Esophagus muscularis mucosa (tissue), 3 donors: ENCODE results near the gene DVL3.

Source experiments
- POLR2A ChIP-seq: fragments of 450-650 bp; IDR thresholded peaks from one replicate; pipeline ENCODE4 v1.6.1; 2017; ENCODE audit warnings: antibody characterized with exemption, moderate library complexity, mild to moderate bottlenecking, low read depth
- TF ChIP-seq, protein P1 (sequence below), 3 experiments: fragments of 200-600 bp in 2 of 3; fragments of 450-650 bp in 1 of 3; sonication (generic) in 2 of 3; IDR thresholded peaks; one replicate each; pipeline ENCODE4 v1.5.1; 2017 to 2019; ENCODE audit warnings: antibody characterized with exemption in 3 of 3, mild to moderate bottlenecking in 2 of 3, moderate library complexity in 1 of 3

DNA sequence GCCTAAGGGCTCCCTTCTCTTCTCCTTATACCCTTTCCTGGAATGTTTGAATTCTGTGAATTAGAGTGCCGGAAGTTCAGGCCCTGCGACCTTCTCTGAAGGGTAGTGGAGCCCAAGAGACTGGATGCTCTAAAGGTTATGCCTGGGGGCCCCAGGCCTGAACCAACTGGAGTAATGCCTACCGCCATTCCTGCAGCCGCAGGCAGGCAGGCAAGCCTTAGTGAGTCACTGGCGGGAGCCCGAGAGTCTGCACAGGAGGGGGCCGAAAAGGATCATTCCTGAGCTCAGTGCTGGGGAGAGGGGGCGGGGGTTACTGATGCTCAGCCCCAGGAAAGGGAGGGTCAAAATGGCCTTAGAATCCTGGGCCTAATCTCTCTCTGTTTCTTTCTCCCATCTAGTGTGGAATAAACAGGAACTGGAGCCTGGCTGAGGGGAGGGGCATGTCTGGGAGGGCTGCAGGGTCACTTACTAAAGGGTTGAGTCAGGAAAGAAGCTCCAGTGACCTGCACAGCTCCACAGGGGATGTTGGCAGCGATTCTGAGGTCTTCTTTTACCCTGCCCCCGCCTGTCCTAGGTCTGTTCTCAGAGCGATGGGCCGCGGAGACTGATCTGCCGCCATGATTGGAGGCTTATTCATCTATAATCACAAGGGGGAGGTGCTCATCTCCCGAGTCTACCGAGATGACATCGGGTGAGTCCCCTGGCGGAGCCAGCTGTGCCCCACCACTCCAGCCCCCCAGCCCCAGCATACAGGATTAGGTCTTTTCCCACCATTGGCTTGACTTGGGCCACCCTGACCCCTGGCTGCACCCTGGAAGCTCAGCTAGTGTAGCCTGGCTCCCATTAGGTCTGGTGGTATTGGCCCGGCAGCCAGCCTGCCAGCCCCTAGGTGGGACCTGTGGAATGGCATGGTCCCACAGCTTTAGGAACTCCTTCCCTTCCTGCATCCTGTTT is 21.5 kb downstream of the DVL3 start:
- no peak for TF ChIP-seq POLR2A
- TF ChIP-seq, protein P1, sequence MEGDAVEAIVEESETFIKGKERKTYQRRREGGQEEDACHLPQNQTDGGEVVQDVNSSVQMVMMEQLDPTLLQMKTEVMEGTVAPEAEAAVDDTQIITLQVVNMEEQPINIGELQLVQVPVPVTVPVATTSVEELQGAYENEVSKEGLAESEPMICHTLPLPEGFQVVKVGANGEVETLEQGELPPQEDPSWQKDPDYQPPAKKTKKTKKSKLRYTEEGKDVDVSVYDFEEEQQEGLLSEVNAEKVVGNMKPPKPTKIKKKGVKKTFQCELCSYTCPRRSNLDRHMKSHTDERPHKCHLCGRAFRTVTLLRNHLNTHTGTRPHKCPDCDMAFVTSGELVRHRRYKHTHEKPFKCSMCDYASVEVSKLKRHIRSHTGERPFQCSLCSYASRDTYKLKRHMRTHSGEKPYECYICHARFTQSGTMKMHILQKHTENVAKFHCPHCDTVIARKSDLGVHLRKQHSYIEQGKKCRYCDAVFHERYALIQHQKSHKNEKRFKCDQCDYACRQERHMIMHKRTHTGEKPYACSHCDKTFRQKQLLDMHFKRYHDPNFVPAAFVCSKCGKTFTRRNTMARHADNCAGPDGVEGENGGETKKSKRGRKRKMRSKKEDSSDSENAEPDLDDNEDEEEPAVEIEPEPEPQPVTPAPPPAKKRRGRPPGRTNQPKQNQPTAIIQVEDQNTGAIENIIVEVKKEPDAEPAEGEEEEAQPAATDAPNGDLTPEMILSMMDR (IDR thresholded peaks at IDR 0.05) = peak in 1 of 3 experiments; percentile 7
